K562 (cell line): ENCODE data around the gene EML6. TPM values are rescaled to one million over a fixed set of nuclear protein-coding genes. Genes with fewer than 3 reads are reported as not detected.

Source experiments
- CHD2 ChIP-seq: IDR thresholded peaks from 2 replicates; pipeline ENCODE4 v1.6.1; 2011; ENCODE audit warnings: low read depth, low read length
- CSDE1 ChIP-seq, 2 experiments: fragments of 450-650 bp; IDR thresholded peaks; 2 replicates each; pipeline ENCODE4 v1.6.1; 2016; ENCODE audit warnings: mild to moderate bottlenecking in 1 of 2
- ESRRA ChIP-seq: fragments of 450-650 bp; IDR thresholded peaks from 2 replicates; pipeline ENCODE4 v1.6.1; 2014; ENCODE audit warnings: low read depth, mild to moderate bottlenecking, moderate library complexity, borderline replicate concordance
- MYC ChIP-seq, 2 experiments: fragments of 250-450 bp in 1 of 2; sonication (Bioruptor Pico) in 1 of 2; IDR thresholded peaks; 2 replicates each; pipeline versions ENCODE4 v1.5.1 to v1.6.1; 2012 to 2021; ENCODE audit warnings: low read depth in 2 of 2, borderline replicate concordance in 1 of 2, improper control_type of control experiment in 1 of 2, low read length in 1 of 2, mild to moderate bottlenecking in 1 of 2, moderate library complexity in 1 of 2
- RBM22 ChIP-seq: fragments of 200-400 bp; formaldehyde crosslinking; IDR thresholded peaks from 2 replicates; pipeline ENCODE4 v1.6.1; 2018; ENCODE audit warnings: low read length, low read depth; ENCODE audit not compliant: poor library complexity, severe bottlenecking
- ZNF75A ChIP-seq: fragments of 450-650 bp; formaldehyde crosslinking; IDR thresholded peaks from 2 replicates; pipeline ENCODE4 v1.4.0; 2020; ENCODE audit warnings: mild to moderate bottlenecking
- polyA plus RNA-seq, 8 experiments: library from polyadenylated mRNA; depleted of rRNA in 4 of 8; stranded (reverse) in 5 of 8; unstranded in 3 of 8; fragments of >200 nt; fragmentation: Nextera tagmentation in 2 of 8; fragmentation: Illumina TruSeq in 1 of 8; extraction: Ambion mirVana in 2 of 8; extraction: Trizol in 1 of 8; gene quantifications; 2 replicates each; pipeline versions ENCODE4 v1.2.1 to v1.2.3, GENCODE V29; 2011 to 2014; ENCODE audit warnings: inconsistent platforms in 1 of 8, missing spikeins in 1 of 8
- total RNA-seq, 7 experiments: library from RNA; depleted of rRNA in 6 of 7; stranded (reverse); fragments of >200 nt in 6 of 7; fragmentation: Illumina TruSeq in 2 of 7; extraction: Trizol in 2 of 7; gene quantifications; 2 replicates each; pipeline versions ENCODE4 v1.2.1 to v1.2.3, GENCODE V29; 2011 to 2021; ENCODE audit warnings: low replicate concordance in 1 of 7
- TF ChIP-seq, protein P1 (sequence below): fragments of 200-600 bp; sonication (generic); IDR thresholded peaks from one replicate; pipeline ENCODE4 v1.6.1; 2012; ENCODE audit warnings: mild to moderate bottlenecking, low read depth, low read length, inconsistent platforms

EML6 gene
- total and polyA plus RNA-seq, 9 of the 15 experiments (the other 6 are each of a cell fraction or from before 2014, with no cell fraction given) = 0.07 to 0.56 (median 0.25) TPM

DNA sequence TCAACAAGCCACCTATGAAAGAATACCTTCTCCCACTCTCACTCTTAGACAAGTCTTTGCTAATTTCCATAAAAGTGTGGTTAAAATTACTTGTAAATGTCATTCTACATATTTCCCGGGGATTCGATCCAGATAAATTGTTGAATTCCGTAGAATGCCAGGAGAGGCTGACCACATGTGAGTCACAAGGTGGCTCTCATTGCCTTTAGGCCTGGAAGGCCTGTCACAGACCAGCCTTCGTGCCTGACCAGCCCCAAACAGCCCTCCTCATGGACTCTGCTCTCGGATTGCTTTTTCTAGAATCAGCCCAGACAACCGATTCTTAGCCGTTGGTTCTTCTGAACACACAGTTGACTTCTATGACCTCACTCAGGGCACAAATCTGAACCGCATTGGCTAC is 240.8 kb downstream of the EML6 start (continued):
- TF ChIP-seq, protein P1, sequence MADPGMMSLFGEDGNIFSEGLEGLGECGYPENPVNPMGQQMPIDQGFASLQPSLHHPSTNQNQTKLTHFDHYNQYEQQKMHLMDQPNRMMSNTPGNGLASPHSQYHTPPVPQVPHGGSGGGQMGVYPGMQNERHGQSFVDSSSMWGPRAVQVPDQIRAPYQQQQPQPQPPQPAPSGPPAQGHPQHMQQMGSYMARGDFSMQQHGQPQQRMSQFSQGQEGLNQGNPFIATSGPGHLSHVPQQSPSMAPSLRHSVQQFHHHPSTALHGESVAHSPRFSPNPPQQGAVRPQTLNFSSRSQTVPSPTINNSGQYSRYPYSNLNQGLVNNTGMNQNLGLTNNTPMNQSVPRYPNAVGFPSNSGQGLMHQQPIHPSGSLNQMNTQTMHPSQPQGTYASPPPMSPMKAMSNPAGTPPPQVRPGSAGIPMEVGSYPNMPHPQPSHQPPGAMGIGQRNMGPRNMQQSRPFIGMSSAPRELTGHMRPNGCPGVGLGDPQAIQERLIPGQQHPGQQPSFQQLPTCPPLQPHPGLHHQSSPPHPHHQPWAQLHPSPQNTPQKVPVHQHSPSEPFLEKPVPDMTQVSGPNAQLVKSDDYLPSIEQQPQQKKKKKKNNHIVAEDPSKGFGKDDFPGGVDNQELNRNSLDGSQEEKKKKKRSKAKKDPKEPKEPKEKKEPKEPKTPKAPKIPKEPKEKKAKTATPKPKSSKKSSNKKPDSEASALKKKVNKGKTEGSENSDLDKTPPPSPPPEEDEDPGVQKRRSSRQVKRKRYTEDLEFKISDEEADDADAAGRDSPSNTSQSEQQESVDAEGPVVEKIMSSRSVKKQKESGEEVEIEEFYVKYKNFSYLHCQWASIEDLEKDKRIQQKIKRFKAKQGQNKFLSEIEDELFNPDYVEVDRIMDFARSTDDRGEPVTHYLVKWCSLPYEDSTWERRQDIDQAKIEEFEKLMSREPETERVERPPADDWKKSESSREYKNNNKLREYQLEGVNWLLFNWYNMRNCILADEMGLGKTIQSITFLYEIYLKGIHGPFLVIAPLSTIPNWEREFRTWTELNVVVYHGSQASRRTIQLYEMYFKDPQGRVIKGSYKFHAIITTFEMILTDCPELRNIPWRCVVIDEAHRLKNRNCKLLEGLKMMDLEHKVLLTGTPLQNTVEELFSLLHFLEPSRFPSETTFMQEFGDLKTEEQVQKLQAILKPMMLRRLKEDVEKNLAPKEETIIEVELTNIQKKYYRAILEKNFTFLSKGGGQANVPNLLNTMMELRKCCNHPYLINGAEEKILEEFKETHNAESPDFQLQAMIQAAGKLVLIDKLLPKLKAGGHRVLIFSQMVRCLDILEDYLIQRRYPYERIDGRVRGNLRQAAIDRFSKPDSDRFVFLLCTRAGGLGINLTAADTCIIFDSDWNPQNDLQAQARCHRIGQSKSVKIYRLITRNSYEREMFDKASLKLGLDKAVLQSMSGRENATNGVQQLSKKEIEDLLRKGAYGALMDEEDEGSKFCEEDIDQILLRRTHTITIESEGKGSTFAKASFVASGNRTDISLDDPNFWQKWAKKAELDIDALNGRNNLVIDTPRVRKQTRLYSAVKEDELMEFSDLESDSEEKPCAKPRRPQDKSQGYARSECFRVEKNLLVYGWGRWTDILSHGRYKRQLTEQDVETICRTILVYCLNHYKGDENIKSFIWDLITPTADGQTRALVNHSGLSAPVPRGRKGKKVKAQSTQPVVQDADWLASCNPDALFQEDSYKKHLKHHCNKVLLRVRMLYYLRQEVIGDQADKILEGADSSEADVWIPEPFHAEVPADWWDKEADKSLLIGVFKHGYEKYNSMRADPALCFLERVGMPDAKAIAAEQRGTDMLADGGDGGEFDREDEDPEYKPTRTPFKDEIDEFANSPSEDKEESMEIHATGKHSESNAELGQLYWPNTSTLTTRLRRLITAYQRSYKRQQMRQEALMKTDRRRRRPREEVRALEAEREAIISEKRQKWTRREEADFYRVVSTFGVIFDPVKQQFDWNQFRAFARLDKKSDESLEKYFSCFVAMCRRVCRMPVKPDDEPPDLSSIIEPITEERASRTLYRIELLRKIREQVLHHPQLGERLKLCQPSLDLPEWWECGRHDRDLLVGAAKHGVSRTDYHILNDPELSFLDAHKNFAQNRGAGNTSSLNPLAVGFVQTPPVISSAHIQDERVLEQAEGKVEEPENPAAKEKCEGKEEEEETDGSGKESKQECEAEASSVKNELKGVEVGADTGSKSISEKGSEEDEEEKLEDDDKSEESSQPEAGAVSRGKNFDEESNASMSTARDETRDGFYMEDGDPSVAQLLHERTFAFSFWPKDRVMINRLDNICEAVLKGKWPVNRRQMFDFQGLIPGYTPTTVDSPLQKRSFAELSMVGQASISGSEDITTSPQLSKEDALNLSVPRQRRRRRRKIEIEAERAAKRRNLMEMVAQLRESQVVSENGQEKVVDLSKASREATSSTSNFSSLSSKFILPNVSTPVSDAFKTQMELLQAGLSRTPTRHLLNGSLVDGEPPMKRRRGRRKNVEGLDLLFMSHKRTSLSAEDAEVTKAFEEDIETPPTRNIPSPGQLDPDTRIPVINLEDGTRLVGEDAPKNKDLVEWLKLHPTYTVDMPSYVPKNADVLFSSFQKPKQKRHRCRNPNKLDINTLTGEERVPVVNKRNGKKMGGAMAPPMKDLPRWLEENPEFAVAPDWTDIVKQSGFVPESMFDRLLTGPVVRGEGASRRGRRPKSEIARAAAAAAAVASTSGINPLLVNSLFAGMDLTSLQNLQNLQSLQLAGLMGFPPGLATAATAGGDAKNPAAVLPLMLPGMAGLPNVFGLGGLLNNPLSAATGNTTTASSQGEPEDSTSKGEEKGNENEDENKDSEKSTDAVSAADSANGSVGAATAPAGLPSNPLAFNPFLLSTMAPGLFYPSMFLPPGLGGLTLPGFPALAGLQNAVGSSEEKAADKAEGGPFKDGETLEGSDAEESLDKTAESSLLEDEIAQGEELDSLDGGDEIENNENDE = no peak
- TF ChIP-seq RBM22 = no peak
- no peak for TF ChIP-seq ESRRA
- no peak for TF ChIP-seq MYC (IDR thresholded peaks at IDR 0.05; ENCODE audit: low read depth, low read length)
- no peak for TF ChIP-seq MYC (CRISPR knock-in tag; IDR thresholded peaks at IDR 0.05; ENCODE audit: borderline replicate concordance, low read depth)
- no peak for TF ChIP-seq ZNF75A (CRISPR knock-in tag)
- TF ChIP-seq CHD2 = no peak
- no peak for TF ChIP-seq CSDE1 (IDR thresholded peaks at IDR 0.05)
